AG04450 (cell line): Measurements from ENCODE around the gene CLDN18. TPM values are rescaled to one million over a fixed set of nuclear protein-coding genes. Genes with fewer than 3 reads are reported as not detected.

Experiments used
- CTCF ChIA-PET: fragments of 300-600, 350-600 bp; formaldehyde crosslinking; extraction: SDS; loops from one replicate; lab custom pipeline; 2022; ENCODE audit warnings: antibody characterized with exemption, inconsistent platforms; lab: Charles Lee
- POLR2A ChIA-PET: fragments of 350-600 bp; formaldehyde crosslinking; extraction: SDS; loops from one replicate; lab custom pipeline; 2021; ENCODE audit warnings: antibody characterized with exemption, inconsistent platforms; lab: Yijun Ruan, JAX
- DNase-seq: peaks from one replicate; pipeline ENCODE4 v3.0.0-alpha.2; 2011; ENCODE audit warnings: low read depth, low spot score
- H3K27ac ChIP-seq: one replicate; pipeline ENCODE4 v1.5.1; 2012; ENCODE audit warnings: low read depth, low read length, control low read depth
- H3K27me3 ChIP-seq: one replicate; pipeline ENCODE4 v1.6.0; 2012; ENCODE audit warnings: low read length; ENCODE audit not compliant: control insufficient read depth, insufficient read depth
- H3K4me3 ChIP-seq: 2 replicates; pipeline ENCODE4 v1.5.1; 2011; ENCODE audit warnings: mild to moderate bottlenecking, low read depth, low read length, control low read depth
- H3K9me3 ChIP-seq: 2 replicates; pipeline ENCODE4 v1.5.1; 2012; ENCODE audit warnings: low read length; ENCODE audit not compliant: control insufficient read depth, insufficient read depth
- polyA plus RNA-seq: library from polyadenylated mRNA; depleted of rRNA; stranded (reverse); fragments of >200 nt; gene quantifications from 2 replicates; pipeline ENCODE4 v1.2.3, GENCODE V29; 2011
- TF ChIP-seq, protein P1 (sequence below): IDR thresholded peaks from 2 replicates; pipeline ENCODE4 v1.5.1; 2011; ENCODE audit warnings: low read depth, low read length, control low read depth, inconsistent platforms

The CLDN18 gene
- polyA plus RNA-seq, 1 experiment, result not detected

DNA sequence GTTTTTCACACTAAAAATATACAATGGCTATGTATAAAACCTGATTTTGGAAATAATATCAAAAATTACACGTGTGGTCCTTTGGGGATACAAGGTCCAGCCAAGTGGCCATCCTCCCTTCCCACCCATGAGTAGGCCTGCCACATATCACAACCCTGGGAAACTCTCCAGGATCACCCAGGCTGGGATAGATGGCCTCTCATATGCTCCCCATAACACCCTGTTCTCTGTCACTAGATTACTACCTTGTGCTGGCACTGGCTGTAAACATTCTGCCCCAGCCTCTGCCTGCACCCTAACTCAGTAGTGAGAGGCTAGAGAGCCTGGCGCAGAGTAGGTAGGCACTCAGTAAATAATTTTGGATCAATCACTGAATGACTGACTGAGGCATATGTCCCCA is 52.1 kb downstream of the CLDN18 start:
- CTCF ChIA-PET, result interaction anchor here (4.0 kb wide), 1 partner anchor 57 kb away, joined by 20 read pairs; no protein-coding TSS in a partner anchor
- Histone ChIP-seq H3K27ac (no peak overlapping the region), H3K4me3 (no peak overlapping the region), H3K27me3 (no peaks in the 10 kb centered on the region), H3K9me3 (no peaks in the 10 kb centered on the region)
- no peak for DNase-seq
- POLR2A ChIA-PET, result interaction anchor here (1.1 kb wide), 1 partner anchor 52 kb away, joined by 3 read pairs; no protein-coding TSS in a partner anchor
- TF ChIP-seq, protein P1, sequence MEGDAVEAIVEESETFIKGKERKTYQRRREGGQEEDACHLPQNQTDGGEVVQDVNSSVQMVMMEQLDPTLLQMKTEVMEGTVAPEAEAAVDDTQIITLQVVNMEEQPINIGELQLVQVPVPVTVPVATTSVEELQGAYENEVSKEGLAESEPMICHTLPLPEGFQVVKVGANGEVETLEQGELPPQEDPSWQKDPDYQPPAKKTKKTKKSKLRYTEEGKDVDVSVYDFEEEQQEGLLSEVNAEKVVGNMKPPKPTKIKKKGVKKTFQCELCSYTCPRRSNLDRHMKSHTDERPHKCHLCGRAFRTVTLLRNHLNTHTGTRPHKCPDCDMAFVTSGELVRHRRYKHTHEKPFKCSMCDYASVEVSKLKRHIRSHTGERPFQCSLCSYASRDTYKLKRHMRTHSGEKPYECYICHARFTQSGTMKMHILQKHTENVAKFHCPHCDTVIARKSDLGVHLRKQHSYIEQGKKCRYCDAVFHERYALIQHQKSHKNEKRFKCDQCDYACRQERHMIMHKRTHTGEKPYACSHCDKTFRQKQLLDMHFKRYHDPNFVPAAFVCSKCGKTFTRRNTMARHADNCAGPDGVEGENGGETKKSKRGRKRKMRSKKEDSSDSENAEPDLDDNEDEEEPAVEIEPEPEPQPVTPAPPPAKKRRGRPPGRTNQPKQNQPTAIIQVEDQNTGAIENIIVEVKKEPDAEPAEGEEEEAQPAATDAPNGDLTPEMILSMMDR, result no peak

DNA sequence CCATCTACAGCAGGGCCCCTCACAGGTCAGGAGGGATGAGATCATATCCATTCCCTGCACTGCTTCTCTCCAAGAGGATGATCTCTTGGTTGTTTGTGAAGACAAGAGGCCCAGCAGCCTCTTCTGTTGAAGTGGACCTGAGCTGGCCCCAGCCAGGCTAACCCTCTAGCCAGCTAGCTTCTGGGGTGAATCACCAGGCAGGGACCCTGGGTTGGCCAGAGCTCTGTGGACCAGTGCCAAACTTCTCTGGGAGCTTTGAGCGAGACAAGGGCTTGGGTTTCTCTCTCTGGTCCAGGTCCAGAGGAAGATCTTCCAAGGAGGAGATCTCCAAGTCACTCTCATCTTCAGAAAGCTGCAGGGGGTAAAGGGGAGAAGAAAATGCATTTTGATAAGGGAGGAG is 52.7 kb downstream of the CLDN18 start:
- no peaks in the 10 kb centered on the region for H3K9me3 ChIP-seq
- POLR2A ChIA-PET, result interaction anchor here (0.6 to 1.1 kb wide), 2 partner anchors 51 to 218 kb away, joined by 3 to 5 read pairs; no protein-coding TSS in a partner anchor
- H3K4me3 ChIP-seq, result no peak overlapping the region
- TF ChIP-seq, protein P1, result no peak
- CTCF ChIA-PET, result interaction anchor here (1.5 to 4.0 kb wide), 2 partner anchors 10 to 57 kb away, joined by 8 to 20 read pairs; no protein-coding TSS in a partner anchor
- H3K27ac ChIP-seq, result peak overlapping the region; percentile 39
- no peaks in the 10 kb centered on the region for H3K27me3 ChIP-seq
- peak; percentile 63 for DNase-seq

DNA sequence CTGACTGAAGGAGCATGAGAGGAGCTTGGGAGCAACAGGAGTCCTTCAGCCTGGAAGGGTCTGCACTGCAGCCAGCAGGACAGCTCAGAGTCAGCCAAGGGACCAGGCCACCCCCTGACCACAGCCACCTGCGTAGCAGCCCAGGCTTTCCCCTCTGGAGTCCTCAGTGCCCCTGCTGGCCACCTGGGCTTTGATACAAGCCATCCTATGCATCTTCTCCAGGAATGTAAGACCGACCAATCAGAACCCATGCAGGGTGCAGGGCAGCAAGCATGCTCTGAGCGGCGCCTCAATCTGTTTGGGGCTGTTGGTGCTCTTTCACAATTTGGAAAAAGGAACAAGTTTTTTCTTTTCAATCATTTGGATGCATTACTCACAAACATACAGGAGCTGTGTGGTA is 53.5 kb downstream of the CLDN18 start:
- Histone ChIP-seq H3K4me3 (no peak overlapping the region), H3K27ac (no peak overlapping the region), H3K9me3 (no peaks in the 10 kb centered on the region), H3K27me3 (no peaks in the 10 kb centered on the region)
- CTCF ChIA-PET, result interaction anchor here (1.5 to 4.0 kb wide), 2 partner anchors 11 to 56 kb away, joined by 8 to 20 read pairs; no protein-coding TSS in a partner anchor
- DNase-seq, result no peak
- TF ChIP-seq, protein P1, result no peak
- POLR2A ChIA-PET, result interaction anchor here (0.6 to 1.1 kb wide), 2 partner anchors 51 to 217 kb away, joined by 3 to 5 read pairs; no protein-coding TSS in a partner anchor

DNA sequence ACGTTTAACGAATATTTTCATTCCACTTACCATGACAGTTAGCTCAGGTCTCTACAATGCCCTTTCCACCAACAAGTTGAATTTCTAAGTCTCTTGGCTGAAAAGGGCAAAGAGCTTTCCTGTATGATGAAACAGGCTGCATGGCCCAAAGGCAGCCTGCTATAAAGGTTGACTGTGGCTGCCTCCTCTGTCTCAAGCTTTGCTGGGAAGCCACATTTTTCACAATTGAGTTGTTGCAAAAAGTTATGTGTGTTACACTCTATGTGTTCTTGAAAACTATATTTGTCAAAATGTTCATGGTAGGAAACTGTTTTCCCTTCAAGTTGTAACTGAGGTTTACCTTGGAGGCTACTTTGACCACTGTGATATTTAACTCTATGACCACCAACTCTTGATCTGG is 56.0 kb downstream of the CLDN18 start:
- H3K4me3 ChIP-seq, result no peak overlapping the region
- DNase-seq, result no peak
- TF ChIP-seq, protein P1, result no peak
- H3K27ac ChIP-seq, result no peak overlapping the region
- no peaks in the 10 kb centered on the region for H3K27me3 ChIP-seq
- ChIA-PET POLR2A (no interaction called here), CTCF (interaction anchor here (2.3 to 7.7 kb wide), 2 partner anchors 11 to 52 kb away, joined by 7 to 202 read pairs; partner anchors contain the start of gene DZIP1L)
- no peaks in the 10 kb centered on the region for H3K9me3 ChIP-seq

DNA sequence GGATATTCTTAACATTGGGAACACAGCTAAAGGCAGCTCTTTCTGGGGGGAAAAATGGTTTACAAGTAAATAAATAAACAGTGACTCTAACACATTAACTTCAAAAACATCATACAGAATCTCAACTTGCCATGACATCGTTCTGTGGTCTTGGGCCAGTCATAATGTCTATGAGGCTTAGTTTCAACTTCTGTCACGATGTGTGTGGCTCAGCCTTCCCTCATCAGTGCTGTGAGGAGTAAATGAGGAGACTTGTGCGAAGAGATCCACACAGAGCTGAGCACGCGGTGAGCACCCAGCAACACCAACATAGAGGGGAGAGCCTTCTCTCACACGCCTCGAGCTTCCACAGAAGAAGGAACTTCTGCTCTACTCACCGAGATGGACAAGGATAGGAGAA is 56.4 kb downstream of the CLDN18 start:
- ChIA-PET POLR2A (no interaction called here), CTCF (interaction anchor here (1.4 to 7.7 kb wide), 3 partner anchors 10 to 51 kb away, joined by 3 to 202 read pairs (median 7); partner anchors contain the start of gene DZIP1L)
- Histone ChIP-seq H3K4me3 (no peak overlapping the region), H3K27ac (no peak overlapping the region), H3K27me3 (no peaks in the 10 kb centered on the region), H3K9me3 (no peaks in the 10 kb centered on the region)
- TF ChIP-seq, protein P1, result no peak
- no peak for DNase-seq
